GM21390 (cell line): ENCODE results near the gene PLS1.
"Not testable (repeated sequence)": the region's sequence is repeated elsewhere in the genome, so short reads cannot be mapped to it uniquely, and the experiment has no call there.

Experiments
- ATAC-seq: cut with Tn5 transposase; IDR thresholded peaks from one replicate; pipeline ENCODE4 v1.9.1; 2021; ENCODE audit not compliant: unreplicated experiment

The PLS1 gene, protein sequence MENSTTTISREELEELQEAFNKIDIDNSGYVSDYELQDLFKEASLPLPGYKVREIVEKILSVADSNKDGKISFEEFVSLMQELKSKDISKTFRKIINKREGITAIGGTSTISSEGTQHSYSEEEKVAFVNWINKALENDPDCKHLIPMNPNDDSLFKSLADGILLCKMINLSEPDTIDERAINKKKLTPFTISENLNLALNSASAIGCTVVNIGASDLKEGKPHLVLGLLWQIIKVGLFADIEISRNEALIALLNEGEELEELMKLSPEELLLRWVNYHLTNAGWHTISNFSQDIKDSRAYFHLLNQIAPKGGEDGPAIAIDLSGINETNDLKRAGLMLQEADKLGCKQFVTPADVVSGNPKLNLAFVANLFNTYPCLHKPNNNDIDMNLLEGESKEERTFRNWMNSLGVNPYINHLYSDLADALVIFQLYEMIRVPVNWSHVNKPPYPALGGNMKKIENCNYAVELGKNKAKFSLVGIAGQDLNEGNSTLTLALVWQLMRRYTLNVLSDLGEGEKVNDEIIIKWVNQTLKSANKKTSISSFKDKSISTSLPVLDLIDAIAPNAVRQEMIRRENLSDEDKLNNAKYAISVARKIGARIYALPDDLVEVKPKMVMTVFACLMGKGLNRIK

DNA sequence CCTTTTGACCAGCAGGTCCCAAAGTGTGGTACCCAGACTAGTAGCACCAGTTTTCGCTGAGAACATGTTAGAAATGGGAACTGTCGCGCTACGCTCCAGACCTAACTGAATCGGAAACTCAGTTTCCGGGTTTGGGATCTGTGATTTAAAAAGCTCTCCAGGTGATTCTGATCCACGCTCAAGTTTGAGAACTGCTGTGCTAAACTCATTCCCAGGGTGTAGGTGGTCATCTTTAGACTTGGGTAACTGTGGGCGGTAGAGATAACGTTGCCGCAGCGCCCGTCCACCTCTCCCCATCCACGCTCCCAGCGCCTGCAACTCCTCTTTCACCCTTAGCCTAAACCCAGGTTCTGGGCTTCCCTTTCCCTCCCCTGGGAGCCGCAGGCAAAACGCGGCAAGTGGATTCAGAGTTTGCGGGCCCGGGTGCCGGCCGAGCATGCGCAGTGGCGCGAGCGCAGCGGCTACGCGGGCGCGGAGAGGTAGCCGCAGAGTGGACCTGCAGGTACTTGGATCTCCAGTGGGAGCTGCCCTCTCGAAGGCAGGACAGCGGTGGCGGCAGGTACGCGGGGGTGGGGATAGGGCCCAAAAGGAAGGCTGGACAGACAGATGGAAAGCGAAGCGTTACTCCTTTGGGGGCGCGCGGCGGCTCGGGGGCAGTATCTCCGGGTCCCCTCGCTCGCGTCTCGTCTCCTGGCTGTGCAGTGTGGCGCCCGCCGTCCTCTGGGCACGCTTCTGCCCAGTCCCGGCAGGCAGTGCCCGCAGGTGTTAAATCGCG is at the start of gene PLS1:
Gene PLS1, plus strand, starts transcription at position 443 of the 775 bp plus-strand sequence. CDS start 67,845 bp downstream, outside the sequence.
- ATAC-seq, result peak; percentile 86

DNA sequence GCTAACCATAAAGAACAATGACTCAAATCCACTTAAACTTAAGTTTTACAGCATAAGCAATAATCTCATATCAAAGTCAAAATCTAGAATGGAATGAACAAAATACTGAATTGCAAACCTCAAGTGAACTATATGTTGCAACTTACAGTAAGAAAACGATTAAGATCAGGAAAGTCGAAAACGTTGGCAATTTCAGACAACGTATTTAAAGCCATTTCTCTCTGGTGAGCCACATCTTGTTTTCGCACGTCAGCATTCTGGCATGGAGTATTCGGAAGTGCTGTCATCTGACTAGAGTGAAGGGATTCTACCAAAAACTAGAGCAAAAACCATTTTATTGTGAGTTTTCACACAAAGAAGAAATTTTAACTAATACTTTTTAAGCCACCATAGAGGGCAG is 46.2 kb upstream of the PLS1 start:
- ATAC-seq, result no peak

DNA sequence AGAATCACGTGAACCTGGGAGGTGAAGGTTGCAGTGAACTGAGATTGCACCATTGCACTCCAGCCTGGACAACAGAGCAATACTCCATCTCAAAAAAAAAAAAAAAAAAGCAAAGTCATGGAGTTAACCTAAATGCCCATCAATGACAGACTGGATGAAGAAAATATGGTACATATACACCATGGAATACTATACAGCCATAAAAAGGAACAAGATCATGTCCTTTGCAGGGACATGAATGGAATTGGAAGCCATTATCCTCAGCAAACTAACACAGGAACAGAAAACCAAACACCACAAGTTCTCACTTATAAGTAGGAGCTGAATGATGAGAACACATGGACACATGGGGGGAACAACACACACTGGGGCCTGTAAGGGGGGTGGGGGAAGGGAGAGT is 43.6 kb upstream of the PLS1 start:
- not testable (repeated sequence) for ATAC-seq

DNA sequence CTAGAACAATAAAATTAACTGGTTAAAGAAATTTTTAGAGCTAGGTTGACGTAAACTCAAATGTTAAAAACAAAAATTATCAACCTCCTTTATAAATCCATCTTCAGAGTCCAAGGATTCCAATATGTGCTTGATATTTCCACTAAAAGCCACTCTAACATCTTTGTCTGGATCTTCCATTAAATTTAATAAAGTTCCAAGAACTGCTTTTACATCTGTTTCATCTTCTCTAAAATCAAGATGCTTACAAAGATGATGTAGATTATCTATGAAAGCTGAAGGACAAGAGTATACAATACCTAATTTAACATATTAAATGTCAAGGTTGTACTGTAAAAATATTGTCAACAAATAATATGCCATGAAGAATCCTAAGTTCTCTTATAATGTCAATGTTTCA is 42.5 kb upstream of the PLS1 start:
- no peak for ATAC-seq

DNA sequence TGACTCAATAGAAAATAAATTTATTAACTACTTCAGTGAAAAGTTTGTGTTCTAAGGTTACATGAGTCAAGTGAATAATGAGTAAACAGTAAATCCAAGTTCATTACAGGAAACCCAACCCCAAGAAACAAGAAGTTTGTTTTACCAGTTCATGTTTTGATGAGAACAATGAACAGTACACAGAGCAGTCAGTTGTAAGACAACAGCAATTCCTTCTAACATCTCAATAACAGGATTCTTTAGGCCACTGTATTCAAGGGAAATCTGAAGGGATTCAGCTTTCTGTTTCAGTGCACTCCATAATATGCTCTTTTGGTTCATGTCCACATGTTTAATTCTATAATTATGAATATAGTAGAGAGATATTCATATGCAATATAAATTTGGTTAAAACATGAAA is 36.1 kb upstream of the PLS1 start:
- ATAC-seq, result no peak

DNA sequence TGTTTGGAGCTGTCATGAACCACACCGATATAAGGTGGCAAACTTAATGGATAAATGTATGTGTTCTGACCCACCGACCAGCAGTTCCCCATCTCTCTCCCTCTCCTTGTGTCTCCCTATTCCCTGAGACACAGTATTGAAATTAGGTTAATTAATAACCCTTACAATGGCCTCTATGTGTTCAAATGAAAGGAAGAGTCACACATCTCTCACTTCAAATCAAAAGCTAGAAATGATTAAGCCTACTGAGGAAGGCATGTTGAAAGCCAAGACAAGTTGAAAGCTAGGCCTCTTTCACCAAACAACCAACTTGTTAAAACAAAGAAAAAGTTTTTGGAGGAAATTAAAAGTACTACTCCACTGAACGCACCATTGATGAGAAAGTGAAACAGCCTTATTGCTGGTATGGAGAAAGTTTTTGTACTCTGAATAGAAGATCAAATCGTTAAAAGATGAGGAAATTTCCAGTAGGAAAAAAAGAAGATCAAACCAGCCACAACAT is 32.6 kb upstream of the PLS1 start:
- no peak for ATAC-seq

DNA sequence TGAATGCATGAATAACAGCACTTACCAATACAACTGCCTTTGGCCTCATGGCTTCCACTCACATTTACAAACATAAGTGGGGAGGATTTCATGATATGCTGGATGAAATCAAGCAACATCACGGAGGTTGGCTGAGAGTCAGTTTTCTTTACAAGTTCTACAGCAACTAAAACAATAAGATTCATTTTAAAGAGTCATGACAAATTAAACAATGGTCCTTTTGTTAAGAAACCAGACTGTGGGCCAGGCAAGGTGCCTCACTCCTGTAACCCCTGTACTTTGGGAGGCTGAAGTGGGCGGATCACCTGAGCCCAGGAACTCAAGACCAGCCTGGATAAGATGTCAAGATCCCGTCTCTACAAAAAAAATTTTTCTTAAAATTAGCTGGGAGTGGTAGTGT is 30.1 kb upstream of the PLS1 start:
- ATAC-seq, result no peak

DNA sequence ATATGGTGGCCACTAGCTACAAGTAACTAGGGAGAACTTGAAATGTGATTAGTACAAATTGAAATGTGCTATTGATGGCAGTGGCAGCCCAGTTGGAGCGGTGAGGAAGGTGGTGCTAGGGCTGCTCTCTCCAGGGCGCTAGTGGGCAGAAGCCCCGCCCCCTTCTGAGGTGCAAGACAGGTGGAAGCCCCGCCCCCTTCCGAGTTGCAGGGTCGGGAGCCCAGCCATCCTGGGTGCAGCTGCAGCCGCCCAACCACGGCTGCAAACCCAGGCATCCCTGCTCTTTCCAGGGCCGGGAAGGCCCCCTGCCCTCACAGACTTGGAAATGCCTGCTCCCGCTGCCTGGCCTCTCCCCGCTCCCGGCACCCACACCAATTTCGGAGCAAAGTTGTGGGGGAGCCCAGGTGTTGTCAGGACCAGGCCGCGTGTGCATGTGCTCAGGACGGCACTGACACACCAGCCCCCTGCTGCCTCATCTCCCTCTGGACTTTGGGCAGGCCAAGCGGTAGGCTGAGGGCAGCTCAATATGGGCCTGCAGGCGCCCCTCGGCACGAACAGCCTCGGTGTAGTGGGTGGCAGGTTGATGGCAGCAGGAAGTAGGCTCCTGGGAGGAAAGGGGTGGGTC is 27.7 kb upstream of the PLS1 start:
- no peak for ATAC-seq

DNA sequence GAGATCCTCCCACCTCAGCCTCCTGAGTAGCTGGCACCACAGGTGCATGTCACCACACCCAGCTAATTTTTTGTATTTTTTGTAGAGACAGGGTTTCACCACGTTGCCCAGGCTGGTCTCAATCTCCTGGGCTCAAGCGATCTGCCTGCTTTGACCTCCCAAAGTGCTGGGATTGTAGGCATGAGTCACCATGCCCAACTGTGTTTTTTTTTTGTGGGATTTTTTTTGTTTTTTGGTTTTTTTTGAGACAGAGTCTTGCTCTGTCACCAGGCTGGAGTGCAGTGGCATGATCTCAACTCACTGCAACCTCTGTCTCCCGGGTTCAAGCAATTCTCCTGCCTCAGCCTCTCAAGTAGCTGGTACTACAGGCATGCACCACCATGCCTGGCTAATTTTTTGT is 26.8 kb upstream of the PLS1 start:
- ATAC-seq, result not testable (repeated sequence)

DNA sequence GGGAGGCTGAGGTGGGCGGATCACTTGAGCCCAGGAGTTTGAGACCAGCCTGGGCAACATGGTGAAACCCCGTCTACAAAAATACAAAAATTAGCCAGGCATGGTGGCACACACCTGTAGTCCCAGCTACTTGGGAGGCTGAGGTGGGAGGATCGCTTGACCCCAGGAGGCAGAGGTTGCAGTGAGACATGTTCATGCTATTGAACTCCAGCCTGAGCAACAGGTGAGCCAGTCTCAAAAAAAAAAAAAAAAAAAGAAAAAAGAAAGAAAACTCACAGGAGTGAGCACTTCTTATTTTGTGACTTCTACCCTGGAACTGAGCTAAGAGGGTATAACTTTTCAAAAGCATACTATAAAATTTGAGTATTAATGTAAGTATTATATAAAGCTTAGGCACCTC is 22.0 kb upstream of the PLS1 start:
- not testable (repeated sequence) for ATAC-seq

DNA sequence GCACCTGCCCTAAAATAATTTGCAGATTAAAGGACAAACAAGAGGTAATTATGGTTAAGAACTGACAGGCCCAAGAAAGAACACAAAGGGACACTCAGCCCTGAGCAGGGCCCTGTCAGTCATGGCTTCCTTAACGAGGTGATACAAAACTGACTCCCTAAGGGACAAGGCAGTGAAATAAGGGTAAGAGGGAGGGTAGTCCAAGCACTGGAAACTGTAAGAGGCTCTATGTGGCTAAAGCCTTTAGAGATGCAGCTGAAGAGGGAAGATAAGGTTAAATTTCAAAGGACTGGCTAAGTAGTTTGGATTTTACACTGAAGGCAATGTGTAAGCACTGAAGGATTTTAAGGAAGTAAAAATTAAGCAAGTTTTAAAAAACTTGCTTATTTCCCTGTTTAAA is 21.5 kb upstream of the PLS1 start:
- no peak for ATAC-seq

DNA sequence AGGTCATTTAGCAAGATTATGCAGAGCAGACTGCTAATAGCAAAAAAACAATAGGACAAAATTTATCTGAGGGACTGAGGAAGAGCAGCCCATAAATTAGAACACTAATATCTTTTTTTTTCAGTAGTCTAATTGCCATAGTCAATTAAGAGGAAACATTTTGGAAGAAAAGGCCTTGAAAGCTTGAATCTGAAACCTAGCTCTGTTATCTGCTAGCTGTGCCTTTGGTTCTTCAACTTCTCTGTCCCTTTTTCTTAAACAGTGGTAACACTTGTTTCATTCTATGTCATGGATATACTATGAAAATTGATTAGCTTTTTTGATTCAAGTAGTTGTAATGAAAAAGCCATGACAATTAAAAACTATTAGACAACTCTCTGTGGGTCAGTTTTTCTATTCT is 19.4 kb upstream of the PLS1 start:
- ATAC-seq, result no peak

DNA sequence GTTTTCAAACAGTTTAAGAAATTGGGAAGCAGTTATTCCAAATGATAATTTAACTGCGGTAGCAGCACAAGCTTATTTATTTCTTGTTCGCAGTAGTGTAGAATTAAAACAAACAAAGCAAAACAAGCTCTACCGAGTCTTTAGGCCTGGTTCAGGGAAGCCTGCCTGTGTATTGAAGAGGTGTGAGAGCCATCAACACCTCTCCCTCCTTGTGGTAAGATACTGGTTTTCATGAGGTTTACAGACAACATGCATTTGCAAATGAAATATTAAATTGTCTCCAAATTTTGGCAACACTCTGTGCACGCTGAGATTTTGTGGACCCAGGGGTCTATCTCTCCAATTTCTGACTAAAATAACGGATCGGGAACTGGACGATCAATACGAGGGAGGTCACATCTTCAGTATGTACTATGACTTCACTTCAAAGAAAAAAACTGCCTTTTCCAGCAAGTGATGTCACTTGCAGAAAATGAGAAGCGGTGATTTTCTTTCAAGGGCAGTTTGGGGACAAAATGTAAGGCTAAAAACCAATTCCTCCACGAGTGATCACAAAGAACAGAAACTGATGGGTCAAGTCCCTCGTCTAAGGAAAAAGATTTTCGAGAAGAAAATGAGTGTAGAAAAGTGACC is 18.4 kb upstream of the PLS1 start:
- ATAC-seq, result no peak

DNA sequence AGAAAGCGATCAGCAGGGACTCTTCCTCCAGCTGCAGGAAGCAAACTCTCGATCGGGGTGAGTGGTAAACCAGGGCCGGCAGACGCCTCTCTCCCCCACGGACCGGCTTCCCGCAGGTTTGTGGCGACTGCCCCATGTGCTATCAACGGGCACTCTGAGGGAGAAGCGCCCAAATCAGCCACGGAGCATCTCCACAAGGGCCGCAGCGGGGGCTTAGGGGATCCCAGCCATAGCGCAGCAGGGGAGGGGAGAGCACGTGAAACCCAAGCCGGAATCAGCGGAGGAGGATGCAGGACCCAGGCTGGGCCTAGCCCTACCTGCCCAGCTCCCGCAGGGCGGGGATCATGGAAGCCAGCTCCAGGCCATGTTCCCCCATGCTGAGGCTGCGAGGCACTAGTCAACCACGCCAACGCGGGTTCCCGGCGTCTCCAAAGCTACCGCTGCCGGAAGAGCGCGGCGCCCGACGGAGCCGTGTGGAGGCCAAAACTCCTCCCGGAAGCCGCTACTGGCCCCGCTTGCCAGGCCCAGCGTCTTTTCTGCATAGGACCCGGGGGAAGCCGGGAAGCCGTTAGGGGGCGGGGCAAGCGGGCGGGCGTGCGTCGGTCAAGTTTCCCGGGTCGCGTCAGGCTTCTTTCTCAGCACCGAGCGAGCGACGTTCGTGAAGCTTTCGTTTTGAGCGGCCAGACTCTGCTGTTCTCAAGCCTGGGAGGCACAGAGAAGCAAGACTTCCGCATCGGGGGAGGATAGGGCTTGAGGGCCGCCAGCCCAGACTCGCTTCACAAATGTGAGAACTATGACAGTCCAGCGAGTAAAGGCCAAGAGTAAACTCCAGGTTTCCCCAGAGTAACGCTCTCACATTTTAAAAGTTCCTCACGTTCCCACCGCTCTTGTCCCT is 17.6 kb upstream of the PLS1 start, which contains the start of gene ATR:
Gene ATR, minus strand, starts transcription at position 405 of the 895 bp plus-strand sequence. Its CDS starts 29 bp downstream, at position 376.
- ATAC-seq, result peak; percentile 97

DNA sequence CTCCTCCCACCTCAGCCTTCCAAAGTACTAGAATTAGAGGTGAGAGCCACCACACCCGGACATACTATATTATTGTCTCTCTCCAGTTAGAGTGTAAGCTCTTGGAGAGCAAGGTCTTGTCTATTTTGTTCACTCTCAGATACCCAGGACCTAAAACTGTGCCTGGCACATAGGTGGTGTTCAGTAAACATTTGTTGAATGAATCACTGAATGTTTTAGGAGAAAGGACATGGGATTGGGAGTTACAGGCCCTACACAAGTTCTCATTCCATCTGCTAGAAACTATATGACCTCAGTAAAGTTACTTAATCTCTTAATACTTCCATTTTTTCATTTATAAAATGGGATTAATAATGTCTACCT is 16.2 kb upstream of the PLS1 start:
- ATAC-seq, result no peak

DNA sequence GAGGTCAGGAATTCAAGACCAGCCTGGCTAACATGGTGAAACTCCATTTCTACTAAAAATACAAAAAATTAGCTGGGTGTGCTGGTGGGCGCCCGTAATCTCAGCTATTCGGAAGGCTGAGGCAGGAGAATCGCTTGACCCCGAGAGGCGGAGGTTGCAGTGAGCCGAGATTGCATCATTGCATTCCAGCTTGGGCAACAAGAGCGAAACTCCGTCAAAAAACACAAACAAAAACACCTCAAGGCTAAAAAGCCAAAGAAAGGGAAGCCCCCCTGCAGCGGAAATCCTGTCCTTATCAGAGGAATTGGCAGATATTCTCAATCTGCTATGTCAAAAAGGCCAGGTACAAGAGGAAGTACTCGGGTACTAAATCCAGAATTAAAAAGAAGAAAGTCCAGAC is 15.1 kb upstream of the PLS1 start:
- not testable (repeated sequence) for ATAC-seq

DNA sequence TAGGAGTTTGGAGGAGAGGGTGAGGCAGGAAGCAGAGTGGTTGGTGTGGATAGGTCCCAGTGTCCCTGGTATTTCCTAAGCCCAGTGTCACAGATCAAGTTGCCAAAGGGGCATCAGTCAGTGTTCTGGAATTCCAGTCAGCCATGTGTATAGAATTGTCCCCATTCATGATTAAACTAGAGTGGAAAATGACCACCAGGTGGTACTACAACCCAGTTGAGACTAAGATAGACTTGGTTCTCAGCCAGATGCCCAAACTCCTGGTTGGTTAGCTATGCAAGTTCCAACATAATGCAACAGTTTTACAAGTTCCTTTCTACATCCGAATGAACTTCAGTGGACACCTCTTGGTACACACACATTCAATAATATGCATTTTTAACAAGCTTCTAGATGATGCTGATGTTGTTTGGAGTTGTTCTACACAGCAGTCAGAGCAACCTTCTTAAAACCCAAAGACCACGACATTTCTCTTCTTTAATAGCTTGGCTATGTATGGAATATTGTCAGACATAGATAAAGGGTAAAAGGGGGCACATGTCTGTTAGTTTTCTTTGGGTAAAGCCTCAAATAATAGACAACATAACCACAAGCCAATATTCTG is 9.3 kb upstream of the PLS1 start:
- ATAC-seq, result no peak

DNA sequence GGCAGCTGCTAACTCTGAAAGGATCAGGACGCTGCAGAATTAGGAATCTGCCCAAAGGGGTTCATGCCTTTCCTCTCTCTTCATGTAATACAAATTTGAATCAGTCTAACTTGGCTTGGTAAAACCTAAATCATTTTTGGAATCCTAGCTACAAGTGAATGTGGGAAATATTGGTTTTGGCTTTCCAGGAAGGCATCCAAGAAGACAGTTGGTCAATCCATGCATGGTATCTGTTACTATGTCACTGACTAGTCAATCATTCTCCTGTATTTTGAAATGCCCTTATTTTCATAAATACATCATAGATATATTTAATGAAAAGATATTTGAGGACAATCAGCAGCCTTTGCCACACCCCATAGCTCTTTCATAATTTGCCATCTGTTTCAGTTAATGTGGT is 7.5 kb upstream of the PLS1 start:
- ATAC-seq, result no peak

DNA sequence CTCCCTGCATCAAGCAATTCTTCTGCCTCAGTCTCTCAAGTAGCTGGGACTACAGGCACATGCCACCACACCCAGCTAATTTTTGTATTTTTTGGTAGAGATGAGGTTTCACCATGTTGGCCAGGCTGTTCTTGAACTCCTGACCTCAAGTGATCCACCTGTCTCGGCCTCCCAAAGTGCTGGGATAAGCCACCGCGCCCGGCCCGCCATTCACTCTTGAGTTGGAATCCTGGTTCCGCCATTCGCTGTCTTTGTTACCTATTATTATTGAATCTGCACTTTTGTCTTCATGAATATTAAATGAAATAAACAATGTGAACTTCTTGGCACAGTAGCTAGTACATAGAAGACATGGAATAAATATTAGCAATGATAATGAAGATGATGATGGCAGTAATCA is 3.9 kb upstream of the PLS1 start:
- ATAC-seq, result not testable (repeated sequence)
